PC-3 (cell line): ENCODE measurements around the gene CA6.

Experiments
- CTCF ChIP-seq: fragments of 300-600 bp; sonication (generic); conservative IDR thresholded peaks from 2 replicates; pipeline ENCODE4 v1.5.1; 2017; ENCODE audit warnings: antibody characterized with exemption, low read depth, mild to moderate bottlenecking, low read length
- EZH2 ChIP-seq: fragments of 300-600 bp; sonication (generic); IDR thresholded peaks from one replicate; pipeline ENCODE4 v1.6.1; 2017; ENCODE audit warnings: antibody characterized with exemption, mild to moderate bottlenecking, low read length; ENCODE audit not compliant: unreplicated experiment
- EZH2phosphoT487 ChIP-seq: fragments of 300-600 bp; sonication (generic); IDR thresholded peaks from 2 replicates; pipeline ENCODE4 v1.6.1; 2018; ENCODE audit warnings: mild to moderate bottlenecking, antibody characterized with exemption, low read length, borderline replicate concordance

DNA sequence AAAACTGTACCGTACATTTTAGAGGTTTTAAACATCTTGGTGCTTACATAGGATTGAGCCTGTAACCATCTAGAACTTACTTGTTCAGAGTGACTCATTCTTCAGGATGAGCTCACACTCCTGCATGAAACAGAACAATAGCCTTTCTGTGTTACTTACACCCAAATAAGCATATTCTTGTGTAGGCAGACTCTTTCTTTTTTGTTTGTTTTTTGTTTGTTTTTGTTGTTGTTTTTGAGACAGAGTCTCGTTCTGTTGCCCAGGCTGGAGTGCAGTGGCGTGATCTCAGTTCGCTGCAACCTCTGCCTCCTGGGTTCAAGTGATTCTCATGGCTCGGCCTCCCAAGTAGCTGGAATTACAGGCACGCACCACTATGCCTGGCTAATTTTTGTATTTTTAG, 3.8 kb upstream of the CA6 start:
- TF ChIP-seq CTCF (no peak), EZH2 (no peak), EZH2phosphoT487 (no peak)
